GM23248 (cell line): Measurements from ENCODE around the gene ATXN2L.

ENCODE experiments used
- EZH2 ChIP-seq: fragments of 200-600 bp; sonication (generic); IDR thresholded peaks from 2 replicates; pipeline ENCODE4 v1.6.1; 2018; ENCODE audit warnings: antibody characterized with exemption, mild to moderate bottlenecking; ENCODE audit not compliant: insufficient read depth, poor library complexity, severe bottlenecking
- EZH2phosphoT487 ChIP-seq: fragments of 200-600 bp; sonication (generic); IDR thresholded peaks from 2 replicates; pipeline ENCODE4 v1.6.1; 2018; ENCODE audit warnings: antibody characterized with exemption, moderate library complexity, mild to moderate bottlenecking, low read depth; ENCODE audit not compliant: insufficient read depth

DNA sequence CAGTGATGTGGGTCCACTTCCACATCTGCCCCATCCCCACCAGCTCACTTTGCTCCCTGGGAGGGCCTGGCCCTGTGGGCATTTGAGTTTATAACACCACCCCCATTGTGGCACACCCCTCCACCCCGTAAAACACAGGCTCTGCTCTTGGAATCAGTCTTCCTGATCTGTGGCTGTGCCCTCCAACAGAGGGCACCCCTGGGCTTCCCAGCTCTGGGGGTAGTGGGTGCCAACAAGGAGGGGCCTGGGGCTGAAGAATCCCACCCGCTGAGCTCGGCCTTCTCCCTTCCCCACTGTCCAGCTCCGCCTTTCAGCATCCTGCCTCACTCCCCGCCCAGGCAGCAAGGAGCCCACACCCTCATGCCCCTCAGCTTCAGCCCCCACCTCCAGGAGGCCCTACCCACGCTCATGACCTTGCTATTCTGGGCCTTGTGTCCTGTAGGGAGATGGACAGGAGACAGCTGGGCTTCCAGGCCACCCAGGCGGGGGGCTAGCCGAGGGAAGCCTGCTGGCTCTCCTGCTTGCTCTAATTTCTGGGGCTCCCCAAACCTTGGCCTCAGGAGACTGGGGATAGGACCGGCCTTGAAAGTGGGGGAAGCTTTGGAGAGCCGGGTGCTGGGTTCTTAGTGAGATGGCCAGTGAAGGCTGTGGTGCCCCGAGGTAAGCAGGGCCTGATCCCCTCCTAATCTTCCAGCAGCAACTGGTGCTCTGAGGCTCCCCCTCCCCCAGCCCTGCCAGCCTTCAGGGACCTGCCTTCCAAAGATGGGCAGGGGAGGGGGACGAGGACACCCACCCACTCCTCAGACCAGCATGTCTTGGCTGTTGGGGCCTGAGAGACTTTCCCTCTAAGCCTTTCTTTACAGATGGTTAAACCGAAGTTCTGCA, 52.6 kb downstream of the ATXN2L start:
- TF ChIP-seq EZH2phosphoT487 (no peak), EZH2 (no peak)
